TTC549 (cell line): Measurements from ENCODE around the gene CD247.

Experiments
- FAIRE-seq: peaks from 2 replicates; lab custom pipeline; 2012; peaks lifted over from hg19 to GRCh38; lab: Jason Lieb, UNC

CD247 gene

DNA sequence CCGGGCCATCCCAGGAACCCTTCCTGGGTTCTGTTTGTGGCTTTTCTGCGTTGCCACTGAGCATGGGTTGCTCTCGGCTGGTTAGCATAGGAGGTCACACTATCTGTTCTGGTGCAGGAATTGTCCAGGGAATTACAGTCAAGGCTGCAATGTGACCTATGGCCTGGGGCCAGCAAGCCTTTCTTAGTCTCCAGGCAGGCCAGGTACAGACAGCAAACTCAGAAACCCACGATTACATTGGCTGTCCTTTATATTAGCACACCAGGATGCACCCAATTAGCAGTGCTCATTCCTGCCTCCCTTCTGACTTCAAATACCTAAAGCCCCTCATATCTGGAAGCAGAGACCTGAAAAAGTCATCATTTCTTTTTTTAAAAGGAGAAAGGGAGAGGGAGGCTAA, 55.2 kb downstream of the CD247 start:
- no peak for FAIRE-seq

DNA sequence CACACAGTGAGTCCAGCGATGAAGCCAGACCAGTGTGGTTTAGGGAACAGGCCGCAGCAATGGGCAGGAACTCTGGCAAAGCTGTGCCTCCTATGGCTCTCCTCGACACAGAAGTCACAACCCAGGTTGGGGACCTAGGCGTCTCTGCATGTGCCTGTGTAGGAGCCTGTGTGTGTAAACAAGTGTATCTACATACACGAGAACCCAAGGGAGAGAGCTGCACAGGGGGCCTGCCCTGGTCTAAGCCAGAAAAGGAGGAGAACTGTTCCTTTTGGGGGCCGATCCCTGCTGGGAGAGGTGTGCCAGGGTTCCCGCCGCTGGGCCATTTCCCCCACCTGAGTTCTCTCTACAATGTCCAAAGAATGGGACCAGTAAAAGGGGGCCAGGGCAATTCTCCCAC, 56.0 kb downstream of the CD247 start:
- FAIRE-seq: no peak

DNA sequence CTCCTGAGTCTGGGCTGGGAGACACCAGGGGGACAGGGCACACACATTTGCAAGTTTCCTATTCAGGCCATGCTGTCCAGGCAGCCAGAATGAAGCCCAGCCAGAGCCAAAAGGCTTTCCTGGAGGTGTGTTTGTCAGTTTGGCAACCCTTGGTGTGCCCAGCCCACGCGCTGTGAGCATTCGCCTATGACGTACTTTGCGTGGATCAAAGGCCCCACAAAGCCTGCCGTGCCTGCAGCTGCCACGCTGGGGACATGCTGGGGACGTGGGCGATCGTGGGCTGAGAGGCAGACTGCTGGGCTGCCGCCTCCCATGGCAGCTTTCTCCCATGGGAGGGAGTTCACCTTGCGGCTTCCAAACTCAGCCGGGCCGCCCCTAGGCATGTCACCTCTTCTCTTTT, 57.5 kb downstream of the CD247 start:
- FAIRE-seq: no peak

DNA sequence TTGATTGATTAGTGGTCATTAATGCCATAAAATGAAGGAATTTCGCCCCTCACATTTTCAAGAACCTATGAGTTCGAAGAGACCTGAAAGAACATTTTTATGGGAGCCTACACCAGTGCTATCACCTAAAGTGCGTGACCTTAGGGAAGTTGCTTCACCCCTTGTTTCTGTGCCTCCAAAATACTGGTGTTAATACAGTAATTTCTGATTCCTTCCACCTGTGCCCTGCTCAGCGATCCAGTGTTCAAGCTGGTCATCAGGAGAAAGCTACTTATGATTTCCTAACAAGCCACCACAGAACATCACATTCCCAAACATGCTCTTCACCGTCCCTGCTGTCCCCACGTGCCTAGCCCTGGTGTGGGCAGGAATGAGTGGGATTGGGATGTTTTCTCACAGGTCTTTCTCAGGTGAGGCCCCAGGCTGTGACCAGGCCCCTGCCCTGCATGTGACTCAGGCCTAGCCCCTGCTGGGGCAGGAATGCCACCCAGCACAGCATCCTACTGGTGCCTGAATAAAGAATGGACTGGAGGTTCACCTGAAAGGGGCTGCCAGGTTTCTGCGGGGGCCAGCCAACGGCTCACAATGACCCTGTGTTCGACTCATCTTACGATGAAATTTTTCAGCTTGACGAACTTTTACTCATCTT, 60.3 kb downstream of the CD247 start:
- FAIRE-seq: no peak

DNA sequence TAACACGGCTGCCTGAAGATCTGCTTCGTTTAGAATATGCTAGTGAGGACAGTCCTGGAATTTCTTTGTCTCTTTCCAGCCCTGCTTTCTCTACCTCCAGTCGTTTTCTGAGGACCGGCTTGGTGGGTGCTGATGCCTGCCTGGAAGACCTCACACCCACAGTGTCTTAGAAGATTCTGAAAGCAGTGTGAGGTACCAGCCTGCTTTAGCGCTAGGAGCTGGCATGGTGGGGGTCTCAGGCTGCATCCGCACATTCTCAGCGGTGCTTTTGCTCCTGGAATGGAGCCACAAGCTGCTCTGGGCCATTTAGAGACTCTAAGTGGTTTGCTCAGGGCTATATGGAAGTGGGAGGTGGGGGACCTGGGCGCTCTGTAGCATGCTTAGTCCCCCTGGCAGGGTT, 61.4 kb downstream of the CD247 start:
- FAIRE-seq: no peak

DNA sequence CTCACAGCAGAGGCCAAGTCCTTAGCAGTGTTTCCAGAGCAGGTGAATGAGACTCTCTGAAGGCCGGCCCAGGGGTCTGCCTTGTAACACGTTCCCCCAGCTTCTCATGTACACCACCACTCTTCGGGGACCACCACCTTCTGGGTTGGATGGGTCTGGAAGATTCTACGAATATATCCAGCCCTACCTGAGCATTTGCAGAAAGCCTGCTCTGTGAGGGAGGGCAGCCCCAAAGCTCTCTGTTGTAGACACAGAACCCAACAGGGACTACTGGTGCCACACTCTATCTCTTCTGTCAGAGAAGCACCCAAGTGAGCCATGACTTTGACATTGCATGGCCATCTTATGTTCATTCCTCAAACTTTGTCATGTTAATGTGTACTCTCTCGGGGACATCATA, 61.8 kb downstream of the CD247 start:
- FAIRE-seq: no peak

DNA sequence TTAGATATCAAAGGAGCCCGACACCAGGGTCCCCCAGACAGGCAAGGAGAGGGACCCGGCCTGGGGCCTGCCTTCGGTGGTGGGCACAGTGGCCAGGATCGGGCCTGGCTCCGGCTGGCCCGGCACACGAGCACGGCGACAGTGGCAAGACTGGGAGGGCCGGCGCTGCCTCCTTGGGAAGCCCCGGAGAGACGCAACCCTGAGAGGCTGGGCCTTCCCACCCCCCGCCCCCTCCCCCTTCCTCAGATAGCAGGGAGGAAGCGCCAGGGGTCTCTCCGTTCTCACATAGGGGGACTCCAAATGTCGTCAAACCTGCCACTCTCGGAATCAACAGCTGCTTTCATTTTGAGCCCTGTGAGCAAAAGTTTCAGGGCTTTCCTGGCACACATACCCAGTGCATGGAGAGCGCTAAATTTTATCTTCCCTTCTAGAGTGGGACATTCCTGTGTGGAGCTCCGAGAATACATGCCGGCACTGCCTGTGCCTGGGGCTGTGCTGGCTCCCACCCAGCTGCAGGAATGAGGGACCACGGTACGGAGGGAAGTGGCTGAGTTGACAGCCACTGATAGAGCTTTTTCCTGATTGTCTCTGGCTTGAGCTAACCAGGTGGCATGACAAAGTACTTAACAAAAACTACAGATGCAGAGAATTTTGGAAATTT, 62.4 kb downstream of the CD247 start:
- no peak for FAIRE-seq

DNA sequence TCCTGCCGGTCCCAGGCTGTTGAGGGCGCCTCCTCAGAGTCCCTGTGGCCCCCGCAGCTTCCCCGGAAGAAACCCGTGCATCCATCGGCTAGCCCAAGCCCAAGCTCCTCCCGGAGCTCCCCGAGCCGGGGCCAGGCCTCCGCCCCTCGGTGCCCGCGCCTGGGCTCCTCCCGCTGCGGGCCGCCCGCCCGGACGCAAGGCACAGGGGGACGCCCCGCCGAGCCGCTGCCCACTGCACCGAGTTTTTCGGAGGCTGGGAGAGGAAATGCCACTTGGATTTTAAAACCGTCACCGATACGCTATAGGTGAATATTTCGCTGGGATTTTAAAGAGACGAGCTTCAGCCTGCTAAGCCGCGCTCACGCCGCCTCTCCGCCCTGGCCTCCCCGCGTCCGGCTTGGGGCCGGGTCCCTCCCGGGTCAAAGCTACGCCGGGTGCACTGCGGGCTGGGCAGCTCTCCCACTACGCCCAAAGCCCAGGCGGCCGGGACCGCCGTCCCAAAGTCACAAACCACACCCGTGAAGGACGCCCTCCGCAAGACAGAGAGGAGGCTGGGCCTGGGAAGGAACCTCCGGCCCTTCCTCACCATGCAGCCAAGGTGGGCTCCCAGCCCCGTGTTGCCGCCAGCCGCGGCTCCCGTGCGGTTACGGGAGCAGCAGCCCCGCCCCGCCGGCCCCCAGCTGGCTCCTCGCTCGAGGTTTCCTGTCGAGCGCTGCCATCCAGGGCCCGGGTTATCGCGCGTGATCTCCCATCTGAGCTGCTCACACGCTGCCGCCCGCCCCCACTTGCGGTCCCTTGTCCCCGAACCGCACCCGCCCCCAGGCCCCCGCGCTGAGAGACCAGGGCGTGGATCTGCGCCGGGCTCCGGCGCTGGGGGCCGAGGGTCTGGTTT, 63.2 kb downstream of the CD247 start:
- FAIRE-seq: no peak

DNA sequence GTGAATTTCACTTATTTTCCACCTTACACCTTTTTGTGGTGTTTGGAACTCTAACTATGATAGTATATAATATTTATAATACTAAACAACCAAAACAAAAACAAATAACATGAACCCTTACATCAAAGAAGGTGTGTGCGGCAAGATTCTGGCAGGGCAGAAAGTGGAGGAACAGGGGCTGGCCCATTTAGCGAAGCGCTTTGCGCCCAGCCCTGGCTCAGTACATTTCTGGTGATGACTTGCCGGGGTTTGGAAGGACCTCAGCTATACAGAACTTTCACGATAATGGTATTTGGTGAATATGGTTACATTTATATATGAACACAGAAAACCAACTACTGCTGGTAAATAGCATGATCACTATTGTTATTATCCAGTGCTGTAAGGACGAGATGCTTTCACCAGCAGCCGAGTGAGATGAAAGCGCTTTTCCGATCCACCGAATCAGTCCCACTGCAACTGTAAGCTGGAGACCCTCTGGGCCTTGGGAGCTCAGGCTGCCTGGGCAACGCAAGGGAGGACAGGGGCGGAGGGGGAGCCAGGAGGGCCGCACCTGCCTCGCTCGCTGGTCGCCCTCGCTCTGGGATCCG, 63.9 kb downstream of the CD247 start:
- no peak for FAIRE-seq

DNA sequence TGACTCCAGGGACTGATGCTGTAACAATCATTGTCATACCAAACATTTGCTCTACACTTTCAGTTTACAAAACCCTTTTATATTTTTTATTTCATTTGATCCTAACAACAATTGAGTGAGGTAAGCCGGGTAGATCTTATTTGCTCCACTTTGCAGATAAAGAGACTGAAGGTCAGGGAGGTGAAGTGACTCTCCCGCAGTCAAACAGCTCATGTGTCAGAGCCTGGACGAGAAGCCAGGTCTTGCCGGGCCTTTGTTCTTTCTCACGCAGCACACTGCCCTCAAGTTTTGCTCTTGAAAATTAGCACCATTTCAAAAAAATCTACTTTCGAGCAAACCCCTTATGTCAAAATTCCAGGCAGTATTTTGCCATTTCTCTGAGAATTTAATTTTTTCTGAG, 65.2 kb downstream of the CD247 start:
- no peak for FAIRE-seq

DNA sequence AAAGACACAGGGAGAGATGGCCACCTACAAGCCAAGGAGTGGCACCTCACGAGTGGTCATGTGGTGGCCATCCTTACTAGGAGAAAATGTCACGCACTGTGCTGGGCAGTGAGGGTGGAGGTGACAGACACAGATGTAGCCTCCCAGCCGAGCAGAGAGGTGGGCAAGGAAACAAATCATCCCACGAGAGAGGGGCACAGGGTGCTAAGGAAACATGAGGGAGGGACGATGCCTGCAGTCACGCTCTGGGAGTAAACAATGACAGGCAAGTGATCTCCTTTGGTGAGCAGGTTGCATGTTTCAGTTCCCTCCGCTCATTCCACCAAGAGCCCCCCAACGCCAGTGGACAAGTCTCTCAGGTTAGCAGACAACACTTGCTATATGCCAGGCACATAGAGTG, 65.8 kb downstream of the CD247 start:
- FAIRE-seq: no peak

DNA sequence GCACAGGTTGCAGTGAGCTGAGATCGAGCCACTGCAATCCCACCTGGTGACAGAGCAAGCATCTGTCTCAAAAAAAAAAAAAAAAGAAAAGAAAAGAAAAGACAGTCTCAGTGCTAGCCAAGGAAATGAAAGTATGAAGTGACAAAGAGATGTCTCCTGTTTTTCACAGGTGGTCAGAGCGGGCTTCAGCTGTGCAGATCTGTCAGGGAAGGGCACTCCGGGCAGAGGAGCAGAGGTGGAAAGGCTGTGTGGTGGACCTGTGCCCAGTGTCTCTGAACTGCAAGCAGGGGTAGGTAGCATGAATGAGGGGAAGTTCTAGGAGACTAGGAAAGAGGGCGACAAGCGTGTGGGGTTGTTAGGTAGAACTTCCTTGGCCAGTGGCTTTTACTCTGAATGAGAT, 67.5 kb downstream of the CD247 start:
- FAIRE-seq: no peak

DNA sequence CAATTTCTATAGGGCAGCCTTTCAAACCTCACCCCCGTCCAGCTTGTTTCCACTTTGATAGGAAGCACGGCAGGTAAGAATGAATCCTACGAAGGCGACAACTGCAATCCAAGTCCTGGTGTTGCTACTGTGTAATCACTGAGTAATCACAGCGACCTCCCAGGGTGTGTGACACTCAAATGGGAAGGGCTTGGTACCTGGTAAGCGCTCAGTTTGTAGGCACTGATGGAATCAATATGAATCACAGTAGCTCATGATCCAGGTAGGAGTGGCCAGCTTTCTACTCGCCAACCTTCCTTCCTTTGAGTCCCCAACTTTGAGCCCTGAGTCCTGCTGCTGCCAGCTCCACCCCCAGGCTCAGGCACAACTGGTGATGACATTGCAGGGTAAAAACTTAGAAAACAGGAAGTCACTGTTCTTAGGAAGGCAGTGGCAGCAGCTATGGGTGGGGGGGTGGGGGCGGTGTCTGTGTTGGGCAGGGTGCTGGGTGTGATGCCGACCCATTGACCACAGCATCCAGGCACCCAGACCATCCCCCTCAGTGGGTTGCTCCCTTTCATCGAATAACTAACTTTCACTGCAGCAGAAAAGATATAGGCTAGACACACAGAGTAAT, 70.7 kb downstream of the CD247 start:
- no peak for FAIRE-seq

DNA sequence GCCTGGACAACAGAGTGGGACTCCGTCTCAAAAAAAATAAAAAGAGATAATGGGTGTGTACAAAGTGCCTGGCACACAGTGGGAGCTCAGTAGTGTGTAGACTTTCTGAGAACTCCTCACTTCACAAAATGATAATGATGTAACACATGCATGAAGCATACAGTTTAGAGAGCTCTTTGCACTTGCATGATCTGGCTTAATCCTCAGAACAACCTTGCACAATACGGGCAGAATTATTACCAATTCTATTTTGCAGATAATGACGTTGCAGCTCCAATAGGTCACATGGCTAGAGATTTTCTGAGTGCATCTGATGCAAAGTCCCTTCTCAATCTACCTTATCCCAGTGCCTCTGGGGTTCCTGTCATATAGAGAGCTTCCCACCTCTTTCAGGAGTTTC, 71.4 kb downstream of the CD247 start:
- FAIRE-seq: no peak

DNA sequence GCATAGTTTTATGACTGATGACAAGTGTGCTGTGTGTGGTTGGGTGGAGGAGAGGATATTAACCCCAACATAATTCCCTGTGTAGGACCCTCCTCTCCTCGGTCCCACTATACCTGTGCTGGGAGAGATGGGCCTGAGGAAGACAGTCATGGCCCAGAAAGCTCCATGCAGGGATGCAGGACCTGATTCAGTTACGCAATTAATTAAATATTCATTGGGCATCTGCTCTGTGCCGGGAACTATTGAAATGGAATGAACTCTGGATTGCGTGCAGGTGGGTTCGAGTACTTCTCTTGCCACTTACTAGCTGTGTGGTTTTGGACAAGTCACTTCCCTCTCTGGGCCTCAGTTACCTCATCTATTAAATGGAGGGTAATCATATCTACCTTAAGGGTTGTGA, 74.6 kb downstream of the CD247 start:
- no peak for FAIRE-seq

DNA sequence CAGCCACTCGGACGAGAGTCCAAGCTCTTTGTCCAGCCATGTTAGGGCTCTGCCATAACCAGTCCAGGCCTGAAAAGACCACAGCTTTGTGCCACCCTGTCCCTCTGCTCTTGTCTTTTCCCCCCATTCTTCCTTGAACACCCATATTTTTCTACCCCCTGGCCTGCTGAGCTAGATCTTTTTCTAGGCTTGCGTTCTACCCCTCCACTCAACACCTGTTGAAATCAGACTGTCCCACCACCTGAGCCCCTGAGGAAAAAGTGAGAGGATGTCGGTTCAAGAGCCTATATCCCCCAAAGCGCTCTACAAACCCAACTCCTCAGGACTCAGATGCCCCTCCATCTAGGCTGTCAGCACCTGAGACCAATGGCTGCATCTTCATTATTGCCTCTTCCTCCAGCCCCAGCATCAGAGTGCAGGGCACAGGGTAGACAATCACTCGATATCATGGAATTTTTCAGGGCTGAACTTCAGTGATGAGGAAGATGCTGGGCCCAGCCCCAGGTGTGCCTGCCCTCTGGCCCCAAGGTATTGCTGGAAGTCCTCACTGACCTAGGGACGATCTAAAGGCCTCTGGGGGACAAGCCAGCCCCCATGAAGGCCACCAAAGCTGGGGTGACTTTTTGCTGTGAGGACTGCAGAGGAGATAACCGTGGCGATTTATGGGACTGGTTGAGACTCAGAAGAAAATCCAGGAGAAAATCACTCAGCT, 75.3 kb downstream of the CD247 start:
- FAIRE-seq: no peak

DNA sequence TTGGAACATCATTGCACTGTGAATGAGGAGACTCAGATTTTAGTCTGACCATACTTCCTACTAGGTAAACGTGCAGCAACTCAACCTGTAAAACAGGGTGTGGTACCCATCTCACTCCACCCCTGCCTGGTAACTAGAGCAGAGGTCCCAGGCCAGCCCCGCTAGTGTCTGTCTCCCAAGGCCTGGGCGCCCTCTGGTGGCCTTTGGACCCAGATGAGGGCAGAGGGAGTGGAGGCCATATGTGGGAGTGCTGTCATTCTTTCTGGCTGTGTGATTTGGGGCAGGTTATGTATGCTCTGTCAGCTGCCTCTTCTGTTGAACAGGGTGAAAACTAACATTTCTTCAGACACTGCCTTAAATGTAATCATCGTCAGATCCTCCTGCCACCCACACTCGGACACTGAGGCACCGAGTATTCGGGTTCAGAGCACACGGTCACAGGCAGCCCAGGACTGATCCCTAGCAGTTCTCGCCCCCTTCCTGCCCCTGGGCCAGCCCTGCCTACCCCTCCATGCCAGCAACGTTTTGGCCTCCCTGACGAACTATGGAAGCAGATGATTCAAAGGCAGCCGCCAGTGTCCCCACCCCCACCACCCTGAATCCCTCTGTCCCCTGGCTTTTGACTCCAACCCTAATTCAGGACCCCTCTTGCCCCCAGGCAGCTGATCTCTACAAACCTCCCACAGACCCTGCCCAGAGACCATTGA, 76.0 kb downstream of the CD247 start:
- peak; percentile 7 for FAIRE-seq

DNA sequence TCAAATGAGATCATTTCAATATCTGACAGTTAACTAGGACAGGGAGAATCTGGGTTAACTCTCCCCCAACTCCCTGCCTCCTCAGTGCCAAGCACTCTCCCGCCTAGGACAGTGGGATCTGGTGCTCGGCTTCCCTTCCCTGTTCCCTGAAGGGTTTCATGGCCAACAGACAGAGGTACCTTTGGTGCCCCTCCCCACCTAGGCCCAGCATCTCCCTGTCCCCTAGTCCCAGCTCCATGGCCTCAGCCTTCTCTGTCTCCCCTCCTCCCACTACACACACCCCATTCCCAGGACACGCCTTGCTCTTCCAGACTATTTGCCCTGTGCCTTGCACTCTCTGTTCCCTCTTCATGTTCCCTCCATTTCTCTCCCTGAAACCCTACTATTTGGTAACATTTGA, 77.1 kb downstream of the CD247 start:
- FAIRE-seq: no peak

DNA sequence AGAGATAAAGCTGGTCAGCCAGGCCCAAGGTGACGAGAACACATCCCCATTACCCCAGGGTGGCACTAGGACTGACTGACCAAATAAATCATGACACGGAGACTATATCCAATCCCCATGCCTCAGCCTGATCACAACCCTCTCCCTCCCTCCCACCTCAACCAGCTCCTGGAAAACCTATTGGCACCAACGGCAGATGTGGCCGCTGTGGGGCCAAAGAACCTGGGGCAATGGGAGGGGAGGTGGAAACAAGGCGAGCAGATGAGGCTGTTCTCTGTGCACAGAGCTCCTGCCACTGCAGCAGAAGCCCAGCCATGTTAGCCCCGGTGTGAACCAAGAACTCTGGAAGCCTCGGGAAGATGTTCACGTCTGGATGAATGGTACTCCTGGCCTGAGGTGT, 77.6 kb downstream of the CD247 start:
- FAIRE-seq: no peak

DNA sequence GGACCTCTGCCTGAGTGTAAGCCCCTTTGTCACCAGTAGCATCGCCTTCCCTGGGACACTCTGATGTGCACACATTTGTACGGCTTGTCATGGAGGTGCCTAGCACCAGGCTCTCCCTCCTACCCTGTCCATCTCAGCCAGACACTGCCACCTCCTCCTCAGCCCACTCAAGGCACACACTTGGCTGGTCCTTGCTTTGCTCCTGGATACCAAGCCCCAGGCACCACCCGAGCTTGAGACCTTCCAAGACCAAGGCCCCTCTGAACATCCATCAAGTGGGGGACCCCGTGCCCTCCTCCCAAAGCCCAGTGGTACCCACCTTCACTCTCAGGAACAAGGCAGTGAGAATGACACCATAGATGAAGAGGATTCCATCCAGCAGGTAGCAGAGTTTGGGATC, 78.0 kb downstream of the CD247 start:
- FAIRE-seq: no peak

DNA sequence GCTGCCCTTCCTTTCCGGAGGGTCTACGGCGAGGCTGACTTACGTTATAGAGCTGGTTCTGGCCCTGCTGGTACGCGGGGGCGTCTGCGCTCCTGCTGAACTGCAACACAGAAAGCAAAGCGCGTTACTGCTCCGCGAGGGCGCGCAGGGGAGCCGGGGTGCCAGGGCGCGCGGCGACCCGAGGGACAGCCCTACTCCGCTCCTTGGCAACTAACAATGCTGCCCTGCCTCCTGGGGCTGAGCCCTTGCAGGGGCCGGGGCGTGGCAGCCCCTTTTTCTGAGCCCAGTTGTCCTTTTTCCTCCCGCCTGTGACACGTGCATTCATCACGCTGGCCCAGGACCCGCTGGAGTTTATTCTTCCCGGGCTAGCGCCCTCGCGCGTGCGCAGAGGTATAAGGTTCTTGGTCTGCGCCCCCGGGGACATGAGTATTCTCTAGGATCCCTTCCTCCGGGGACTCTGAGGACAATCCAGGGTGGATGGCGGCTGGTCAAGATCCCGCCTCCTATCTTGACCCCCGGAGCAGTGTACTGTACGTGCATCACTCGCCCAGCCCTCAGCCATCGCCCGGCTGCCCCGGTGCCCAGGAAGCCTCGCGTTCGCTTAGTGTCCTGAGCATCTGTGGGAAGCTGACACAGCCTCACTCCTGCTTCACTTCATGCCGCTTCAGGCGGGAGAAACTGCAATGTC, 78.9 kb downstream of the CD247 start:
- FAIRE-seq: no peak
